ENCODE measurements around the gene GHSR.
A peak's percentile ranks its signal among the peaks of the same experiment; 100 is the strongest.

GHSR gene
- 0 to 1.1 (median 0) reads per million in 17 experiments for total RNA-seq

GRCh38 chr3:172447611-172448579 is at the start of gene GHSR:
Gene GHSR (minus strand): TSS chr3:172448456. CDS start chr3:172448413, 43 bp downstream.
- DNase-seq = no peak

- DNase-seq = peak; percentile 86 to 93 (median 91)
Measured at GRCh38 chr3:172490198-172490669, 42.0 kb upstream of the GHSR start.

- DNase-seq = no peak
Measured at GRCh38 chr3:172478116-172478515, 29.9 kb upstream of the GHSR start.

- peak; percentile 50 to 71 (median 62) for DNase-seq
Measured at GRCh38 chr3:172476347-172476746, 28.1 kb upstream of the GHSR start.

GRCh38 chr3:172475703-172476102 is 27.4 kb upstream of the GHSR start:
- DNase-seq = no peak

- DNase-seq = no peak
Measured at GRCh38 chr3:172471903-172472302, 23.6 kb upstream of the GHSR start.

- no peak for DNase-seq
Measured at GRCh38 chr3:172470588-172470987, 22.3 kb upstream of the GHSR start.

- peak in 2 of 4 experiments; percentile 12 to 26 for DNase-seq
Measured at GRCh38 chr3:172467170-172467824, 19.0 kb upstream of the GHSR start.

GRCh38 chr3:172466553-172467130 is 18.4 kb upstream of the GHSR start:
- no peak for DNase-seq

- no peak for DNase-seq
Measured at GRCh38 chr3:172465281-172465680, 17.0 kb upstream of the GHSR start.

GRCh38 chr3:172464306-172464705 is 16.1 kb upstream of the GHSR start:
- no peak for DNase-seq

- DNase-seq = peak; percentile 22 to 65 (median 43)
Measured at GRCh38 chr3:172461530-172462138, 13.4 kb upstream of the GHSR start.

GRCh38 chr3:172456404-172456803 is 8.1 kb upstream of the GHSR start:
- DNase-seq = no peak

GRCh38 chr3:172454180-172454579 is 5.9 kb upstream of the GHSR start:
- DNase-seq = no peak

GRCh38 chr3:172449466-172450149 is 1.4 kb upstream of the GHSR start:
- DNase-seq = peak; percentile 10 to 57 (median 44)

- no peak for DNase-seq
Measured at GRCh38 chr3:172448661-172449465, 607 bp upstream of the GHSR start.

- DNase-seq = no peak
Measured at GRCh38 chr3:172446198-172446597, 2.1 kb downstream of the GHSR start.

GRCh38 chr3:172444821-172445220 is 3.4 kb downstream of the GHSR start:
- DNase-seq = peak in 2 of 4 experiments; percentile 6 to 36

GRCh38 chr3:172442606-172443005 is 5.7 kb downstream of the GHSR start:
- peak in 1 of 4 experiments; percentile 17 for DNase-seq

- no peak for DNase-seq
Measured at GRCh38 chr3:172441581-172441980, 6.7 kb downstream of the GHSR start.

- DNase-seq = no peak
Measured at GRCh38 chr3:172438186-172438585, 10.1 kb downstream of the GHSR start.
